Trophoblast cell (in vitro differentiated cells and primary cell): ENCODE data around the gene ACBD6.
A peak's percentile ranks its signal among the peaks of the same experiment; 100 is the strongest.

Experiments used
- DNase-seq, 2 donors: peaks; one replicate each; pipeline ENCODE4 v3.0.0-alpha.2; 2016
- H2AFZ ChIP-seq: 2 replicates; pipeline ENCODE4 v1.6.1; 2013; ENCODE audit warnings: low read length, moderate library complexity, mild to moderate bottlenecking; ENCODE audit not compliant: insufficient read depth, poor library complexity
- H2AK5ac ChIP-seq: 2 replicates; pipeline ENCODE4 v1.6.1; 2013; ENCODE audit warnings: mild to moderate bottlenecking, low read length
- H2BK120ac ChIP-seq: 2 replicates; pipeline ENCODE4 v1.6.1; 2013; ENCODE audit warnings: low read length, mild to moderate bottlenecking, moderate library complexity; ENCODE audit not compliant: insufficient read depth, poor library complexity
- H2BK12ac ChIP-seq: 2 replicates; pipeline ENCODE4 v1.6.1; 2013; ENCODE audit warnings: mild to moderate bottlenecking, low read length, moderate library complexity
- H2BK5ac ChIP-seq: 2 replicates; pipeline ENCODE4 v1.6.1; 2013; ENCODE audit warnings: low read length, low read depth, moderate library complexity, mild to moderate bottlenecking; ENCODE audit not compliant: poor library complexity
- H3K14ac ChIP-seq: 2 replicates; pipeline ENCODE4 v1.6.1; 2013; ENCODE audit warnings: mild to moderate bottlenecking, low read length
- H3K18ac ChIP-seq: 2 replicates; pipeline ENCODE4 v1.6.1; 2013; ENCODE audit warnings: mild to moderate bottlenecking, low read length
- H3K23ac ChIP-seq: 2 replicates; pipeline ENCODE4 v1.6.1; 2013; ENCODE audit warnings: low read length
- H3K27ac ChIP-seq: 2 replicates; pipeline ENCODE4 v1.5.1; 2013; ENCODE audit warnings: low read depth, mild to moderate bottlenecking, inconsistent platforms, low read length, moderate library complexity
- H3K27me3 ChIP-seq: 2 replicates; pipeline ENCODE4 v1.6.1; 2013; ENCODE audit warnings: inconsistent platforms, mild to moderate bottlenecking, low read length, moderate library complexity; ENCODE audit not compliant: insufficient read depth
- H3K36me3 ChIP-seq, 2 experiments: 1 replicate in 1 of 2; 2 replicates in 1 of 2; pipeline ENCODE4 v1.6.1; 2013; ENCODE audit warnings: low read length in 2 of 2, mild to moderate bottlenecking in 2 of 2, moderate library complexity in 1 of 2; ENCODE audit not compliant: insufficient read depth in 2 of 2, control insufficient read depth in 1 of 2
- H3K4ac ChIP-seq: 2 replicates; pipeline ENCODE4 v1.6.1; 2013; ENCODE audit warnings: low read depth, mild to moderate bottlenecking, low read length, moderate library complexity
- H3K4me1 ChIP-seq, 2 experiments: 1 replicate in 1 of 2; 2 replicates in 1 of 2; pipeline ENCODE4 v1.6.1; 2013; ENCODE audit warnings: low read length in 2 of 2, mild to moderate bottlenecking in 2 of 2, moderate library complexity in 1 of 2; ENCODE audit not compliant: insufficient read depth in 2 of 2, control insufficient read depth in 1 of 2
- H3K4me2 ChIP-seq: 2 replicates; pipeline ENCODE4 v1.6.1; 2013; ENCODE audit warnings: inconsistent platforms, mild to moderate bottlenecking, low read length, moderate library complexity
- H3K4me3 ChIP-seq: 2 replicates; pipeline ENCODE4 v1.5.1; 2013; ENCODE audit warnings: mild to moderate bottlenecking, low read depth, low read length, inconsistent platforms
- H3K79me1 ChIP-seq: one replicate; pipeline ENCODE4 v1.6.1; 2013; ENCODE audit warnings: low read length
- H3K79me2 ChIP-seq: 2 replicates; pipeline ENCODE4 v1.6.1; 2013; ENCODE audit warnings: low read length, mild to moderate bottlenecking; ENCODE audit not compliant: control insufficient read depth, insufficient read depth, poor library complexity
- H3K9ac ChIP-seq: 2 replicates; pipeline ENCODE4 v1.6.1; 2013; ENCODE audit warnings: mild to moderate bottlenecking, low read length
- H3K9me3 ChIP-seq: 2 replicates; pipeline ENCODE4 v1.6.1; 2013; ENCODE audit warnings: low read depth, mild to moderate bottlenecking, control low read depth, inconsistent platforms, low read length; ENCODE audit not compliant: insufficient read depth
- H4K12ac ChIP-seq: 2 replicates; pipeline ENCODE4 v1.6.1; 2013; ENCODE audit warnings: low read depth, mild to moderate bottlenecking, low read length, moderate library complexity
- H4K8ac ChIP-seq: 2 replicates; pipeline ENCODE4 v1.6.1; 2013; ENCODE audit warnings: low read depth, mild to moderate bottlenecking, low read length, moderate library complexity
- H4K91ac ChIP-seq: one replicate; pipeline ENCODE4 v1.6.1; 2013; ENCODE audit warnings: low read depth, mild to moderate bottlenecking, low read length, moderate library complexity
- WGBS: extraction: QIAGEN DNeasy Blood & Tissue Kit; methylation state at CpG from one replicate; pipeline ENCODE4 v1.1.7; 2013; ENCODE audit warnings: missing lambda C conversion rate; ENCODE audit not compliant: insufficient read length, insufficient coverage; ENCODE audit errors: extremely low coverage; 5-methylcytosine and 5-hydroxymethylcytosine counted together

ACBD6 gene

DNA sequence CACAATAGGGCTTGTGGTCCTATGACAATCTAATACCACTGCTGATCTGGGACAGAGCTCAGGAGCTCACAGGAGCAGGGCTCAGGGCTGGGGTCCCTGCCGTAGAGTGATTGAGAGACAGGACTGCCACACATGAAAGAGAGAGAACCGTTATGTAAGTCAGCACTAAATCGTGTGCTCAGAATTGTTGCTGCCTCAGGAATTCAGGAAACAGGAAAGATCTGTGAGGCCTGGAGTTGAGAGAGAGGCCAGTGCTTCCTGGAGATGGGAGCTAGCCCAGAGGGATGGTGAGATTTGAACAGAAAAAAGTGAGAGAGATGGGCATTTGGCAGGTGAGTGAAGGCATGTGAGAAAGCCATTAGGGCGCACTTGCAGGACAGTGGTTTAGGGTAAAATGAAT, 17.5 kb upstream of the ACBD6 start:
- no peaks in the 10 kb centered on the region for H3K79me2 ChIP-seq
- peak overlapping the region; percentile 52 for H4K91ac ChIP-seq
- no peak overlapping the region for H3K9ac ChIP-seq
- no peaks in the 10 kb centered on the region for H3K9me3 ChIP-seq
- H3K18ac ChIP-seq = no peak overlapping the region
- H3K4ac ChIP-seq = no peak overlapping the region
- H2BK12ac ChIP-seq = peak overlapping the region; percentile 62
- no peak overlapping the region for H3K23ac ChIP-seq
- no peak overlapping the region for H4K8ac ChIP-seq
- no peak overlapping the region for H3K14ac ChIP-seq
- H2BK120ac ChIP-seq = no peak overlapping the region
- H2BK5ac ChIP-seq = no peak overlapping the region
- H3K4me3 ChIP-seq = no peak overlapping the region
- no peaks in the 10 kb centered on the region for H3K36me3 ChIP-seq
- peaks cover 13 to 22% of the 10 kb centered on the region in 2 experiments for H3K4me1 ChIP-seq
- H3K27me3 ChIP-seq = no peaks in the 10 kb centered on the region
- no peak overlapping the region for H3K4me2 ChIP-seq
- no peak overlapping the region for H2AFZ ChIP-seq
- H2AK5ac ChIP-seq = no peak overlapping the region
- no peak overlapping the region for H4K12ac ChIP-seq
- H3K79me1 ChIP-seq = peaks cover 19% of the 10 kb centered on the region
- H3K27ac ChIP-seq = no peak overlapping the region
- no peak for DNase-seq
- no CpG with 5 or more reads among the region's 4 CpGs for WGBS

DNA sequence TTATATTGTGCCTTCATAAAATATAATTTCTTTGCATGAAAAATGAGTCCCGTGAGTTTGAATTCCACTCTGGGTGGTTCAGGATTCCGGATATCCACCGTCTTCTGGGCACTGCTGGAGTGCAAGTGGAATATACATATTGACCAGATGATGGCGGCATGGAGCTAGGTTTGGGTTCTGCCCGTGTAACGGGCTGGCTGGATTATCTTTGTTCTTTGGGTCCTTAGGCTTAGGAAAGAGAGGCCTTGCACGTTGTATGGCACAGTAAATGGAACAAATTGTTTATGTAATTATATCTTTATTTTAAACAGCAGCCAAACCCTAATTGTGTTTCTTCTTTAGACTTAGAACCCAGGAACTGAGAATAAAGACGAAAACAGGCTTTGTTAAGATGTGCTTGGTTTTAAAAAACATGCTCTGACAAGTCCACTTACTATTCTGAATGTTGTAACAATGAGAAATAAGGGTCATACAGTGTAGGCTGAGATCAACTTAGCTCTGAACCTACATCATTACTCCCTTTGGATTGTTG, 13.5 kb upstream of the ACBD6 start:
- H3K36me3 ChIP-seq = no peaks in the 10 kb centered on the region
- H2BK12ac ChIP-seq = no peak overlapping the region
- peaks cover 2% of the 10 kb centered on the region for H3K9me3 ChIP-seq
- H3K27ac ChIP-seq = no peak overlapping the region
- DNase-seq = peak; percentile 60 to 92
- H3K4me2 ChIP-seq = no peak overlapping the region
- peaks cover 7% of the 10 kb centered on the region for H3K79me1 ChIP-seq
- no peak overlapping the region for H4K8ac ChIP-seq
- H3K4me3 ChIP-seq = no peak overlapping the region
- H2BK120ac ChIP-seq = no peak overlapping the region
- no peak overlapping the region for H3K9ac ChIP-seq
- no CpG with 5 or more reads among the region's 8 CpGs for WGBS
- H2AFZ ChIP-seq = no peak overlapping the region
- H4K12ac ChIP-seq = no peak overlapping the region
- H3K18ac ChIP-seq = no peak overlapping the region
- H3K4ac ChIP-seq = no peak overlapping the region
- H3K79me2 ChIP-seq = no peaks in the 10 kb centered on the region
- H2AK5ac ChIP-seq = no peak overlapping the region
- H3K23ac ChIP-seq = no peak overlapping the region
- peaks cover 6 to 8% of the 10 kb centered on the region in 2 experiments for H3K4me1 ChIP-seq
- no peaks in the 10 kb centered on the region for H3K27me3 ChIP-seq
- H4K91ac ChIP-seq = no peak overlapping the region
- no peak overlapping the region for H3K14ac ChIP-seq
- no peak overlapping the region for H2BK5ac ChIP-seq

GRCh38 chr1:180515364-180515763, 13.0 kb upstream of the ACBD6 start:
- Histone ChIP-seq H3K27ac (no peak overlapping the region), H3K9ac (no peak overlapping the region), H3K9me3 (peaks cover 2% of the 10 kb centered on the region), H2BK120ac (no peak overlapping the region), H3K4me2 (no peak overlapping the region), H3K23ac (no peak overlapping the region), H4K12ac (no peak overlapping the region), H3K4me1 (peaks cover 6% of the 10 kb centered on the region in 2 experiments), H3K4me3 (no peak overlapping the region), H3K79me1 (peaks cover 5% of the 10 kb centered on the region), H2AFZ (no peak overlapping the region), H2AK5ac (no peak overlapping the region), H3K14ac (no peak overlapping the region), H4K91ac (no peak overlapping the region), H2BK5ac (no peak overlapping the region), H3K18ac (no peak overlapping the region), H3K36me3 (no peaks in the 10 kb centered on the region), H3K79me2 (no peaks in the 10 kb centered on the region), H3K4ac (no peak overlapping the region), H4K8ac (no peak overlapping the region), H2BK12ac (no peak overlapping the region), H3K27me3 (no peaks in the 10 kb centered on the region)
- no CpG with 5 or more reads among the region's 3 CpGs for WGBS
- DNase-seq = no peak

DNA sequence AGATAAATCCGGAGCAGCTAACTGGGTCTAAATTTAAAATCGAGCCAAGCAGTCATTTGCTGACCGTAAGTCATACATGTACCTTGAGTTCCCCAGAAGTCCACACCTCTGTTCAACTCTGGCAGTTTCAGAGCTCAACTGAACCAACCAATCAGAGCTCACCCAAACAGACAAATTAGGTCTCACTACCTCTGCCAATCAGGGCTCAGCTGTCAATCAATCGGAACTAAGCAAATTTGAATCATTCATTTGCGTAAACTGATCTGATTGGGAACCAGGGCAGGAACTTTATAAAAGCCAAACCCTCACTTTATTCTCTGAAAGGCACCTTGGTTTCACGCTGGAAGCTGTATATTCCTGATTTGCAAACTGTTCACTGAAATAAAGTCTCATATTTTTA, 11.2 kb upstream of the ACBD6 start:
- Histone ChIP-seq H3K14ac (no peak overlapping the region), H4K8ac (no peak overlapping the region), H3K4me3 (no peak overlapping the region), H3K4me2 (no peak overlapping the region), H4K12ac (no peak overlapping the region), H4K91ac (no peak overlapping the region), H3K23ac (no peak overlapping the region), H3K27me3 (no peaks in the 10 kb centered on the region), H2AK5ac (no peak overlapping the region), H3K9me3 (peaks cover 6% of the 10 kb centered on the region), H2AFZ (no peak overlapping the region), H3K79me2 (no peaks in the 10 kb centered on the region), H3K4ac (no peak overlapping the region), H3K4me1 (no peaks in the 10 kb centered on the region), H3K27ac (no peak overlapping the region), H3K79me1 (no peaks in the 10 kb centered on the region), H3K36me3 (no peaks in the 10 kb centered on the region), H2BK5ac (no peak overlapping the region), H3K18ac (no peak overlapping the region), H2BK120ac (no peak overlapping the region), H2BK12ac (no peak overlapping the region), H3K9ac (no peak overlapping the region)
- WGBS = no CpG with 5 or more reads among the region's 6 CpGs
- no peak for DNase-seq
